ENCODE data around the gene NAT16.
"Not testable (repeated sequence)": the region's sequence is repeated elsewhere in the genome, so short reads cannot be mapped to it uniquely, and the experiment has no call there.

The NAT16 gene

GRCh38 chr7:101125989-101126650, 54.0 kb downstream of the NAT16 start:
- DNase-seq = no peak

GRCh38 chr7:101124376-101125056, 55.6 kb downstream of the NAT16 start:
- peak; percentile 60 for DNase-seq

- no peak for DNase-seq
Measured at GRCh38 chr7:101123703-101124068, 56.4 kb downstream of the NAT16 start.

GRCh38 chr7:101122933-101123702, 57.0 kb downstream of the NAT16 start:
- DNase-seq = no peak

- no peak for DNase-seq
Measured at GRCh38 chr7:101121991-101122932, 57.8 kb downstream of the NAT16 start.

GRCh38 chr7:101121631-101121990, 58.5 kb downstream of the NAT16 start:
- not testable (repeated sequence) for DNase-seq
